Cardiac fibroblast (primary cell): ENCODE results near the gene DYRK1A.
"Not testable (repeated sequence)": the region's sequence is repeated elsewhere in the genome, so short reads cannot be mapped to it uniquely, and the experiment has no call there.

Source experiments
- DNase-seq, 2 donors: peaks; one replicate each; pipeline versions ENCODE4 v3.0.0 to v3.0.0-alpha.2; 2010; ENCODE audit warnings: low read depth in 2 of 2
- H3K4me3 ChIP-seq, 2 donors: replicated peaks in 1 of 2; 1 replicate in 1 of 2; 2 replicates in 1 of 2; pipeline ENCODE4 v1.5.1; 2011; ENCODE audit warnings: low read depth in 2 of 2, low read length in 2 of 2, mild to moderate bottlenecking in 2 of 2, moderate library complexity in 1 of 2
- CTCF ChIP-seq: IDR thresholded peaks from one replicate; pipeline ENCODE4 v1.5.1; 2011; ENCODE audit warnings: low read depth, mild to moderate bottlenecking, low read length, inconsistent platforms

The DYRK1A gene

GRCh38 chr21:37535672-37536071 lies 169.1 kb downstream of the DYRK1A start:
- no peak for DNase-seq
- H3K4me3 ChIP-seq = no peak overlapping the region
- TF ChIP-seq CTCF = no peak

- H3K4me3 ChIP-seq = no peak overlapping the region
- no peak for TF ChIP-seq CTCF
- DNase-seq = no peak
Measured at GRCh38 chr21:37536616-37537278, 170.2 kb downstream of the DYRK1A start.

GRCh38 chr21:37537391-37537996 lies 170.9 kb downstream of the DYRK1A start:
- H3K4me3 ChIP-seq = no peak overlapping the region
- DNase-seq = no peak
- no peak for TF ChIP-seq CTCF

- no peak for TF ChIP-seq CTCF
- H3K4me3 ChIP-seq = no peak overlapping the region
- DNase-seq = no peak
Measured at GRCh38 chr21:37538971-37539590, 172.5 kb downstream of the DYRK1A start.

- H3K4me3 ChIP-seq, DNase-seq: not testable (repeated sequence)
Measured at GRCh38 chr21:37541128-37541527, 174.6 kb downstream of the DYRK1A start.

- no peak for DNase-seq
- no peak for TF ChIP-seq CTCF
- no peak overlapping the region for H3K4me3 ChIP-seq
Measured at GRCh38 chr21:37542512-37542911, 175.9 kb downstream of the DYRK1A start.

- no peak overlapping the region for H3K4me3 ChIP-seq
- TF ChIP-seq CTCF = no peak
- DNase-seq = no peak
Measured at GRCh38 chr21:37546299-37546908, 179.8 kb downstream of the DYRK1A start.
